ENCODE data around the gene MAPKBP1. TPM values are rescaled to one million over a fixed set of nuclear protein-coding genes. Genes with fewer than 3 reads are reported as not detected.

The MAPKBP1 gene
- total RNA-seq, 1 donor from 2014 or later: 54.3 TPM

DNA sequence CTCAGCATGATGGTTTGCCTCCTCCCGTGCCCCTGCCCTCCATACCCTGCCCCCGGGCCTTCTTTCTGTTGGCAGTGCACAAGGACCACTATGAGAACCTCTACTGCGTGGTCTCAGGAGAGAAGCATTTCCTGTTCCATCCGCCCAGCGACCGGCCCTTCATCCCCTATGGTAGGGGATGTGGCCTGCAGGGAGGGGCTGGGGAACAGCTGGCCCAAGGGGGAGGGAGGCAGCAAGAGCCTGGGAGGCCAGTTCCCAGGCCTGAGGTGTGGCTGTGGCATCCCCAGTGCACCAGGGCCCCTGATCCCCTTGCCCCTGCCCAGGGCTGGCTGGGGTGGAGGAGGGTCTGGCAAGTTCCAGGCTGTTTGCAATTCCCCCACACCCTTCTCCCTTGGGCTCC, 61.8 kb downstream of the MAPKBP1 start:
- DNase-seq (ENCODE audit: low spot score) (no peak), ATAC-seq (no peak)
- intact Hi-C loops (cut with DNase I): no loop called here

DNA sequence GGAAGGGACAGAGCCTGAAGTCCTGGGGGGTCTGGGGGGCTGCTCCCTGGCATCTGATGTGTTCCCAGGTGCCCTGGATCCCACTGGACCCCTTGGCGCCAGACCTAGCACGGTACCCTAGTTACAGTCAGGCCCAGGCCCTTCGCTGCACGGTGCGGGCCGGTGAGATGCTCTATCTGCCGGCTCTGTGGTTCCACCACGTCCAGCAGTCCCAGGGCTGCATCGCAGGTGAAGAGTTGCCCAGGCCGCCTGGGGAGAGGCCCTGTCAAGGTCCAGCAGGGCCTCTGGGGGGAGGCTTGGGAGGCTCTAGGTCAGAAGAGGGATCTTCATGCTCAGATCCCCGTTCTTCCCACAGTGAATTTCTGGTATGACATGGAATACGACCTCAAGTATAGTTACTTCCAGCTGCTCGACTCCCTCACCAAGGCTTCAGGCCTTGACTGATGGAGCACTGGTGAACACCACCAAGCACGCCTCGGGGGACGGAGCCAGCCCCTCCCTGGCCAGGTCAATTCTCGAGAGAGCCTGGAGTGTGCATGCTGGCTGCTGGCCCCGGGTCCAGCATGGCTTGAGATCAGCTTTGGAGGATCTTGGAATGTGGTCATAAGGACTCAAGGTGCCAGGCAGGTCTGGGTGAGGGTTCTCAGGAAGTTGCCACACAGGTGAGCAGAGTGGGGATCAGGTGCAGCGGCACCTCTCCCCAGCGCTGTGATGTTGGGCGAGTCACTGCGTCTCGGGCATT, 62.6 kb downstream of the MAPKBP1 start:
- DNase-seq (ENCODE audit: low spot score) (no peak), ATAC-seq (no peak)
- intact Hi-C loops (cut with DNase I): no loop called here

DNA sequence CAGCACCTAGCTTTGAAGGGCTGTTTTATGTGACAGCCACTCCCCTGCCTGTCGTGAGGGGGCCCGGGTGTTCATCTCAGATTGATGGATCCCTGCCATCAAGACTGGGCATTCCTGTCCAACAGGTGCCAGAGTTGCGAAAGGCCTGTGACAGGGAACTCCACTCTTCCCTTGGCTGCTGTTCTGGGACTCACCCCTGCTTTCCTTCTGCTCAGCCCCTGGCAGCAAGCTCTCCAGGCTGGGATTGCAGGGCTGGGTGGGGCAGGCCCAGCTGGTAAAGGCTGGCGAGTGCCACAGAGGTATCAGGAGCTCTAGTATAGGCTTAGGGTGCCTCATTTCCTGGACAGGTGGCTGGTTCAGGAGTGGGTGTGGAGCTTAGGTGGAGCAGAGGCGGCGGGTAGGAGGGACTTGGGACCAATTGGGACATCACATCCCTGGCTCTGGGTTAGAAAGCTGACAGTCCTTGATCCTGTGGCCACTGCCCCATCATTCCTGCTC, 64.2 kb downstream of the MAPKBP1 start, which contains the start of gene PLA2G4B:
Gene PLA2G4B, plus strand, starts transcription at position 448 of the 498 bp plus-strand sequence. CDS start 67 bp downstream, outside the sequence.
- intact Hi-C loops (cut with DNase I): no loop called here
- ATAC-seq (no peak), DNase-seq (ENCODE audit: low spot score) (no peak)

DNA sequence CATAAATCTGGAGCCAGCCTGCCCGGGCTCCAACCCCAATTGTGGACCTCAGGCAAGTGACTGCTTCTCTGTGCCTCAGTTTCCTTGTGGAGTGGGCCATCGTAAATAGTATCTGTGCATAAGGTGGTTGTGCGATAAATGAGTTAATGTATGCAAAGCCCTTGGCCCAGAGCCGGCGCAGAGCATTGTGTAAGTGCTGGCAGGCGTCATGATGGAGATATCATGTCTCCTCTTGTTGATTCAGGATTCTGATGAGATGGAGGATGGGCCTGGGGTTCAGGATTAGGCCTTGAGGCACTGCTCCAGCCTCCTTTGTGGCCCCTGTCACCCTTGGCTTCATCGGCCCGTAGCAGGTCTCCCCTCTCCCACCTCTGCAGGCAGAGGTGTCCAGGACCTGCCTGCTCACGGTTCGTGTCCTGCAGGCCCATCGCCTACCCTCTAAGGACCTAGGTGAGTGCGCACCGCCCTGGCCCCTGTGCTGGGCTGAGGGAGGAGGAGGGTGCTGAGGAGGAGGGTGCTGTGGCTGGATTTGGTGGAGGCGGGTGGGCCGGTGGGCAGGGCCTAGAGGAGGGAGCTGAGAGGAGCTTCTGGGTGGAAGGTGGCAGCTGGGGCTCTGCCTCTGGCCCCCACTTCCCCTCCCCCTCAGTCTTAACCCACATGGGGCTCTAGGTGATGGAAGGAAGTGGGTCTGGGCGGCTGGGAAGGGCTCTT, 65.7 kb downstream of the MAPKBP1 start:
- intact Hi-C loops (cut with DNase I): no loop called here
- DNase-seq (ENCODE audit: low spot score): no peak
- ATAC-seq: no peak

DNA sequence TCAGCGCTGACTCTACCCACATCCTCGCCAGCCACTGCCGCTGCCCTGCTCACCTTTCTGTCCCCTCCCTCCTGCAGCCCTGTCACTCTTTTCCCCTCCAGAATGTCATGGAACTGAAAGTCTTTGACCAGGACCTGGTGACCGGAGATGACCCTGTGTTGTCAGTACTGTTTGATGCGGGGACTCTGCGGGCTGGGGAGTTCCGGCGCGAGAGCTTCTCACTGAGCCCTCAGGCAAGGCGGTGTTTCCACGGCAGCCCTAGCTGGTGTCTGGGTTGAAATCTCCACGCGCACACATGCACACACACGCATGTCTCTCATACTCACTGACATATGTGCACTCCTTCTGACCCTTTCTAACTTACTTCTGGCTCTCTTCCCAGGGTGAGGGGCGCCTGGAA, 66.4 kb downstream of the MAPKBP1 start:
- intact Hi-C loops (cut with DNase I): no loop called here
- ATAC-seq (no peak), DNase-seq (ENCODE audit: low spot score) (no peak)

DNA sequence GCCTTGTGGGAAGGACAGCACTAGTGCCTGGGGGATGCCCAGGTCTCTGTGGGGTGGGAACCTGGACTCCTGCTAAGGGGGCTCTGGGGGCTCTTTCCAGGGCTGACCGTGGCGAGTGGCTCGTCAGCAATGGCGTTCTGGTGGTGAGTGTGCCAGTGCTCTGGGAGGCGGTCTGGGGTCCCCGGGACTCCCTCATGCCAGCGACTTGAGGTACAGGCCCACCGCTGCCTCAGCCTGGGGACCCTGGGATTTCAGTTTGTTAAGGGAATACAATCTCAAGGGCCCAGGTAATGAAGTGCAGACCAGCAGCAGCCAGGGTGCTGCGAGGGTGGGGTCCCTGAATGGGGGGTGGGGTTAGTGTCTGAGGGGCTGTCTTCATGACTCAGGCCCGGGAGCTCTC, 66.8 kb downstream of the MAPKBP1 start:
- DNase-seq (ENCODE audit: low spot score) (no peak), ATAC-seq (no peak)
- intact Hi-C loops (cut with DNase I): no loop called here

DNA sequence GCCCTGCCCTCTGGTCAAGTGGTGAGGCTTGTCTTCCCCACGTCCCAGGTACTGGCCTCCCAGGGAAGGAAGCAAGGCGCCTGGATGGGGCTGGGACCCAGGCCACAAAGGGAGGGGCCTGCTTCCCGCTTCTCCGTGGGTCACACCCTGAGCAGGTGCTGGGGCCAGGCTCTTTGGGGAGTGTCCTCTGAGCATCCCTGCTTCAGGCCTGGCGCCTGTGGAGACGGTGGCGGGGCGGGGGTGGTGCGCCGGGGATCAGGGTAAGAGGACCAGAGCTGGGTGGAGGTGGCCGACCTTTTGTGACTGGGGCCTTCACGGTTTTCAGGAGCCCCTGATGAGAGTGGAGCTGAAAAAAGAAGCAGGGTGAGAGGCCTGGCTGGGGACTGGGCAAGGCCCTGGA, 67.9 kb downstream of the MAPKBP1 start:
- no peak for ATAC-seq
- intact Hi-C loops (cut with DNase I): no loop called here
- DNase-seq (ENCODE audit: low spot score): no peak

DNA sequence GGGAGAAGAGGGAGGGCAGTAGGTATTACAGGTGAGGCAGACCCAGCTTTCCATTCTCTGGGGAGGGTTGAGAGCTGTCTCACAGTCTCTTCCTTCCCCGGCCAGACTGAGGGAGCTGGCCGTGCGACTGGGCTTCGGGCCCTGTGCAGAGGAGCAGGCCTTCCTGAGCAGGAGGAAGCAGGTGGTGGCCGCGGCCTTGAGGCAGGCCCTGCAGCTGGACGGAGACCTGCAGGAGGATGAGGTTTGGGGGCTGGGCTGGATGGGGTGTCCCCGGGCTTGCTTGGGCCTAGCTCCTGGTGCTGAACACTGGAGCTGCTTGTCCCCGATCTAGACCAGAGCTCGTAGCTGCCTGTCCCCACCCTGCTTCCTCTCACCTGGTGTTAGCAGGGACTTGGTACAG, 69.3 kb downstream of the MAPKBP1 start:
- no peak for DNase-seq (ENCODE audit: low spot score)
- ATAC-seq: no peak
- intact Hi-C loops (cut with DNase I): no loop called here

DNA sequence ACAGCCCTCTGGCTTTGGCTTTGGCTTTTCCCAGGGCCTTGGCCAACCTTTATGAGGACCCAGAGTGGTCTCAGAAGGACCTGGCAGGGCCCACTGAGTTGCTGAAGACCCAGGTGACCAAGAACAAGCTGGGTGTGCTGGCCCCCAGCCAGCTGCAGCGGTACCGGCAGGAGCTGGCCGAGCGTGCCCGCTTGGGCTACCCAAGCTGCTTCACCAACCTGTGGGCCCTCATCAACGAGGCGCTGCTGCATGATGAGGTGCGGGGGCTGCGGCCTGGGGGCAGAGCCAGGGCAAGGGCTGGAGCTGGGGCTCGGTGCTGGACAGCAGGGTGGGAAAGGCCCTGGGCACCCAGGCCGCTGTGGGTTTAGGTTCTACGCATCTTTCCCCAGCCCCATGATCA, 70.5 kb downstream of the MAPKBP1 start:
- no peak for ATAC-seq
- no peak for DNase-seq (ENCODE audit: low spot score)
- intact Hi-C loops (cut with DNase I): no loop called here

DNA sequence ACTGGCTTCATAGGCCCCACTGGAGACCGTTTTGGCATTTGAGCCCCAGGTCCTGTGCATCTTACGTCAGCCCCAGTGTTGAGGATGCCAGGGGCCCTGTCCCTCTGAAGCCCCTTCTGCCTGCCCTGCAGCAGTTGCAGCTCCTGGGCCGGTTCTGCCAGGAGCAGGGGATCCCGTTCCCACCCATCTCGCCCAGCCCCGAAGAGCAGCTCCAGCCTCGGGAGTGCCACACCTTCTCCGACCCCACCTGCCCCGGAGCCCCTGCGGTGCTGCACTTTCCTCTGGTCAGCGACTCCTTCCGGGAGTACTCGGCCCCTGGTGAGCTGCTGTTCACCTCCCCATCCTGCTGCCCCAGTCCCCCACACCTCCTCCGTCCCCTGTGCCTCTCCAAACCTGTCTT, 72.9 kb downstream of the MAPKBP1 start:
- DNase-seq (ENCODE audit: low spot score) (no peak), ATAC-seq (no peak)
- intact Hi-C loops (cut with DNase I): no loop called here

DNA sequence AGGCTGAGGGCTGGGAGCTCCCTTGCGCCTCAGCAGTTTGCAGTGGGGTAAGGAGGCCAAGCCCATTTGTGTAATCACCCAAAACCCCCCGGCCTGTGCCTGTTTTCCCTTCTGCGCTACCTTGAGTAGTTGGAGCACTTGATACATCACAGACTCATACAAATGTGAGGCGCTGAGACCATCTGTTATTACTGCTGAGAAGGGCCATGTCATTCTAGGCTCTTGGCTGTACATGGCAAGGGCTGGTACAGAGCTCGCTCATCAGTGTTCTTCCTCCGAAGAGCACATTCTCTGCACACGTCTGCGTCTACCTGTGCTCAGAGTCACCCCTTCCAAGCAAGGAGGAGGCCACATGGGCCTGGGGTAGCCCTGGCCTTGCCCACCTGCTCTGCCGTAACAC, 73.7 kb downstream of the MAPKBP1 start:
- no peak for ATAC-seq
- no peak for DNase-seq (ENCODE audit: low spot score)
- intact Hi-C loops (cut with DNase I): no loop called here

DNA sequence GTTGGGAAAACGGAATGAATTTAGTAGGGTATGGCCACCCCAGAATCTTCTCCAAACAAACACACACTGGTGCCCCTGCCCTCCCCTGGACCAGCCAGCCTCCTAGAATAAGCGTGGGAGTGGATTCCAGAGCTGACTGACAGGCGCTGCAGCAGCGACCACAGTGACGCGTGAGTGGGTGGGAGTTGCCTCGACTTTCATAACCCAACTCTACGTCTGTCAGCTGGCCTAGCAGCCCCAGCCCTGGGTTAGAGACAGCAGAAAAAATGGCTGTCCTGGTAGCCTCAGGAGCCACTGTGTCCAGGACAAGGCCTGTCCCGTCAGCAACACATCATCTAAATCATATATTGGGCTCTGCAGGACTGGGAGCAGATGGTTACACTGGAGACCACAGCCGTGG, 74.3 kb downstream of the MAPKBP1 start:
- intact Hi-C loops (cut with DNase I): no loop called here
- ATAC-seq (peak; percentile 32), DNase-seq (ENCODE audit: low spot score) (no peak)

DNA sequence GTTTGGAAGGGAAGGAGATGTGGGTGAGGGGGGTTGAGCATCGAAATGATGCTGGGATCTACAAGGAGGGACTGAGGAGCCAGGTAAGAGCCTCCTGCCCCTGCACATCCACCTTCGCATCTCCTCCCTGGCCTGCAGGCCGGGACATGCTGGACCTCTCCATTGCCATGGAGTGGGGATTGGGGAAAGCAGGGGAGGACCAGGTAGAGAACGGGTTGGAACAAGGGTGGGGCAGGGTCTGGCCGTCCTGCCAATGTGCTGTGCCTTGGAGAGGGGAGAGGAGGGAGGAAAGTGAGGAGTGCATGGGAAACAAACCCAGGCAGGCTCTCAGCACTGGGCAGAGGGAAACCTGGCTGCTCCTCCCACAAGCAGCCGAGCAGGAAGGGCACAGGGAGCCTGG, 74.9 kb downstream of the MAPKBP1 start:
- ATAC-seq (no peak), DNase-seq (ENCODE audit: low spot score) (no peak)
- intact Hi-C loops (cut with DNase I): no loop called here

DNA sequence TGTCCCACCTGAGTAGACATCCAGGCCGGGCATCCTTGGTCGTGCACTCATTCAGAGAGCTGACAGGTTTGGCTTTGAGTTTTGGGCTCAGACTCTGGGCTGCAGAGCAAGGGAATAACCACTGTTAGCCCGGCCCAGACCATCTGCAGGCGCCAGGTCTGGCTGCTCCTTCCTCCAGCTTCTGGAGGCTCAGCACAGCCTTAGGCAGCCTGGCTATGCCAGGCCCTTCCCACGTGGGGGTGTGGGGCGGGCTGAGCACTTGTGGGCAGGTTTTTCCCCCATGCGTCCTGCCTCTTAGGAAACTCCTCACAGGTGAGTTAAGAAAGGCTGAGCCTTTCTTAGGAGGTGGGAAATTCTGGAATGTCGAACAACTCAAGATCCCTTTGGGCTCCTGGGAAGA, 75.6 kb downstream of the MAPKBP1 start:
- ATAC-seq (peak; percentile 27), DNase-seq (ENCODE audit: low spot score) (no peak)
- intact Hi-C loops (cut with DNase I): no loop called here

DNA sequence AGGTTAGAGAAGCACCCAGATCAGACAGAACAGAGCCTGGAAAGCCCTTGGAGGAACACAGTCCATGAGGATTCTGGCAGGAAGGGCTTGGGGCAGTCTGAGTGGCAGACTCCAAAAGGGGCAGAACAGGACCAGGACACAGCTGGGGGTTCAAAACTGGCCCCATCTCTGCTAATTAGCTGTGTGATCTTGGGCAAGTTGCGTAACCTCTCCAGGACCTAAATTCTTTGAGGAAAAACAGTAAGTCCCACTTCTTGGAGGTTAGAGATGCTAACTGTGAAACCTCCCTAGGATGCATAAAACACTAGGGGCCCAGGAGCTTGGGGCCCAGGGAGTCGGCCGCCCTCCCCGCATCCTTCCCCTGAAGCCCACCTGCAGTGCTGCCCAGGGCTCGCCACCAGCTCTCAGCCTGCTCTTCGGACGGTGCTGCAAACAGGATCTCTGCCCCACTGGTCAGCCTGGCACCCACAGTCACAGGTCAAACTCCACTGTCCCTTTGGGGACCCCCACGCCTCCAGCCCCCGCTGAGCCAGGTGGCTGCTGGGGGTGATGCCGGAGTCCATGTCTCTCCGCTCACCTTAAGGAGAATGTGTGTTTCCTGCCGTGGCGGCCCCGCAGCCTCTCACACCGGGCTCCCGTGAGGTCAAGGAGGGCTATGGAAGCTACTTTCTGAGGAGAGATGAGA, 76.3 kb downstream of the MAPKBP1 start:
- DNase-seq (ENCODE audit: low spot score) (no peak), ATAC-seq (no peak)
- intact Hi-C loops (cut with DNase I): no loop called here

DNA sequence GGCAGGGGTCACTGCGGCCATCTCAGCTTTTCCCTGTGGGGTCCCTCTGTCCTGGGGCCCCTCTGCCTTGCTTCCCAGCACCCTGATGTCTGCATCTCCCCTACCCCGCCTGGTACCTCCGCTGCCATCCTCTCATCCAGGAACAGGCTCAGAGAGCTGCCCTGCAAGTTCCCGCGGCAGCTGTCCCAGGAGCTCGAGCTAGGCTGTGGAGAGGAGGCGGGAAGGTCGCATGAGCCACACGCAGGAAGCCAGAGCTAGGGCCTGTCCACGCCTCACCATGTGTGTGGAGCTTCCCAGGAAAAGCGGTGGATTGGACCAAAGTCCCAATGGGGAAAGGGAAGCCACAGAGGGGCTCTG, 76.9 kb downstream of the MAPKBP1 start:
- intact Hi-C loops (cut with DNase I): no loop called here
- no peak for ATAC-seq
- no peak for DNase-seq (ENCODE audit: low spot score)

DNA sequence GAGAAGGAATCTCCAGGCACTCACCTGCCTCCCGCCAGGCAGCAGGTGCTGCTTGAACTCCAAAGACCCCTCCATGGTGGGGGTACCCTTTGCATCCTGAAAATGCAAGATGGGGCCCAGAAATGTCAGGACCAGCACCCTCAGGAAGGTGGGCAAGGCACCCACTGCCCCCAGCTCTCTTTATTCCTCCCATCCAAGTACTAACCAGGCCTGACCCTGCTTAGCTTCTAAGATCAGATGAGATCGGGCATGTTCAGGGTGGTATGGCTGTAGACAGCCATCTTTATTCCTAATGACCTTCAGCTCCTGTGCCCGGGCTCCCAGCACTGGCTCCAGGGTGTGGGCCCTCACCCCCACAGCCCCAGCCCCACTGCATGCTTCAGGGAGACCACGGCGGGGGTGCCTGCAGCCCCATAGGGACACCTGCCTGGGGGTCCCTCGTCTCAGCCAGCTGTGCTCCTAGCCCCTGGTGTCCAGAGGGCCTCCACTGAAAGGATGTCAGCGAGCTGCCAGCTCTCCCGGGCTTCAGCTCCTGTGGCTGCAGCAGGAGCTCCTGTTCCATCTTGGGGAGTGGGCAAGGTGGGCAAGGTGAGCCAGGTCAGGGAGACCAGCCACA, 77.6 kb downstream of the MAPKBP1 start:
- no peak for DNase-seq (ENCODE audit: low spot score)
- intact Hi-C loops (cut with DNase I): no loop called here
- ATAC-seq: no peak

DNA sequence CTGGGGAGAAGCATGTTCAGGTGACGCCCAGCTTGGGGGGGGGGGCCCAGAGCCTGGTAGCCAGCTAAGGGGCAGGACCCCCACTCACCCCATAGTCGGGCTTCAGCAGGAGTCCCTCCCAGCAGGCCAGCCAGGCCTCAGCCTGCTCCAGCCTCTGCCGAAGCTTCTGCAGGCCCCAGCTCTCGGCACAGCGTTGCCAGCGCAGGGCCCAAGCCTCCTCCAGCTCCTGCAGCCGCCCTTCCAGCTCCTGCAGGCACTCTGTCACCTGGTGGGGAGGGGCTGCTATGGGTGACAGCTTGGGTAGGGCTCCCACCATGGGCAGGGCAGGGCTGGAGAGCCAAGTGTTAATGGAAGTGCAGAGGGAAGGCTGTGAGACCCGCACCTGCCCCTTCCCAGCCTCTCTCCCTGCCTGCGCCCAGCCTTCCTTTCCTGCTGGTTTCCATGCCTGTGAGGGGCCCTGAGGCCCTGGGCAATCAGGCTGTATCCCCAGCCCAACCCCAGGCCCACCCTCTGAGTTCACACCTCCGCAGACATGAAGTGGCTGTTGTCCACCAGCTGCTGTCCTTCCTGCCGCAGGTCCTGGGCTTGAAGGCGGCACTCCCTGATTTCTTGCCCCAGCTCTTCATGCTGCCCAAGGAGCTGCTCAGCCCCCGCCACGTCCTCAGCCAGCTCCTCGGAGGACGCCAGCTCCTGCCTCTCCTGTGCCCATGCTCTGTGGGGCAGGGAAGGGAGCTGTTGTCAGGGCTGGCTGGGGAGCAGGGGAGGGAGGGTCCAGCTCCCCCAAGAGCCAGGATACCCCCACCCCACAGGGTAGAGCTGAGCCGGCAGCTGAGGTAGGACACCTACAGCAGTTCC, 78.7 kb downstream of the MAPKBP1 start:
- DNase-seq (ENCODE audit: low spot score) (no peak), ATAC-seq (no peak)
- intact Hi-C loops (cut with DNase I): no loop called here

DNA sequence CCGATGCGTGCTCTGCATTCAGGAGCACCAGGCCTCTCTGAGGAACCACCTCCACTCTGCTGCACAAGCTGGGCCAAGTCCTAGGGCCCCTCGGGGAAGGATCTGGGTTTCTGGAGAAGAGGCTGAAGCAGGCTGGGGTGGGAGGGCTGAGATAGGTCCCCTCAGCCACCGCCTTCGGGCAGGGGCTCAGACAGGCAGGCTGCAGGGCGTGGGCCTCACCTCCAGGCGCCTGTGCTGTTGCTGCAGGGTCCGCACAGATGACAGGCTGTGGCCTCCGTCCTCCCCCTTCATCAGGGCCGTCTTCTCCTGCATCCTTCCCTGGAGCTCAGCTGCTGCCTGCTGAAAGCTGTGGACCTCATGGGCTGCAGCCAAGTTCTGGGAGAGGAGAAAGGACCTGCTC, 79.5 kb downstream of the MAPKBP1 start:
- ATAC-seq (no peak), DNase-seq (ENCODE audit: low spot score) (no peak)
- intact Hi-C loops (cut with DNase I): no loop called here
